Measurements from ENCODE around the gene MOB3B. TPM values are rescaled to one million over a fixed set of nuclear protein-coding genes. Genes with fewer than 3 reads are reported as not detected.

MOB3B gene
- total and polyA plus RNA-seq, 7 experiments from 2014 or later: 0.07 to 1.8 (median 0.72) TPM; not detected in 1

GRCh38 chr9:27329291-27329690, 200.3 kb downstream of the MOB3B start:
- CTCF ChIA-PET: interaction anchor here (0.7 kb wide), 1 partner anchor 26 kb away, joined by 3 read pairs; no protein-coding TSS in a partner anchor
- intact Hi-C loops (cut with micrococcal nuclease): no loop called here
- H3K9me3 Mint-ChIP-seq: peaks cover 0 to 2% (median 0%) of the 10 kb centered on the region in 11 donors

GRCh38 chr9:27328483-27328882, 201.1 kb downstream of the MOB3B start:
- ATAC-seq (no peak), DNase-seq (no peak)
- ChIA-PET CTCF (interaction anchor here (0.8 kb wide), 1 partner anchor 125 kb away, joined by 4 read pairs; no protein-coding TSS in a partner anchor), POLR2A (no interaction called here)
- intact Hi-C loops (cut with micrococcal nuclease): no loop called here
- Mint-ChIP-seq H3K9me3 (peaks cover 0 to 2% (median 0%) of the 10 kb centered on the region in 11 donors), H3K4me1 (peaks cover 0 to 3% (median 0%) of the 10 kb centered on the region in 7 donors), H3K4me3 (no peak overlapping the region), H3K27ac (no peak overlapping the region), H3K27me3 (peaks cover 0 to 16% (median 7%) of the 10 kb centered on the region in 5 donors), H3K36me3 (no peaks in the 10 kb centered on the region)
- Histone ChIP-seq H3K36me3 (ENCODE audit: control insufficient read depth in 2 of 3, insufficient read depth in 3 of 3, low read length in 3 of 3) (no peaks in the 10 kb centered on the region), H3K27me3 (ENCODE audit: control insufficient read depth in 2 of 2, insufficient read depth in 2 of 2, low read length in 2 of 2) (no peaks in the 10 kb centered on the region), H3K4me1 (ENCODE audit: control insufficient read depth in 2 of 2, insufficient read depth in 2 of 2, low read length in 2 of 2) (no peaks in the 10 kb centered on the region), H3K27ac (ENCODE audit: low read depth, low read length) (no peak overlapping the region), H3K9me3 (ENCODE audit: control insufficient read depth in 2 of 3, low read length in 3 of 3) (no peaks in the 10 kb centered on the region), H3K4me3 (ENCODE audit: low read length) (no peak overlapping the region)

More at GRCh38 chr9:27329291-27329690, 200.3 kb downstream of the MOB3B start:
- H3K36me3 ChIP-seq (ENCODE audit: control insufficient read depth in 2 of 3, insufficient read depth in 3 of 3, low read length in 3 of 3): no peaks in the 10 kb centered on the region
- Mint-ChIP-seq H3K27me3 (peaks cover 0 to 12% (median 4%) of the 10 kb centered on the region in 5 donors), H3K4me1 (peaks cover 0 to 6% (median 0%) of the 10 kb centered on the region in 7 donors), H3K36me3 (no peaks in the 10 kb centered on the region), H3K4me3 (no peak overlapping the region), H3K27ac (no peak overlapping the region)
- H3K9me3 ChIP-seq (ENCODE audit: control insufficient read depth in 2 of 3, low read length in 3 of 3): no peaks in the 10 kb centered on the region
- DNase-seq: no peak
- POLR2A ChIA-PET: no interaction called here
- no peak overlapping the region for H3K27ac ChIP-seq (ENCODE audit: low read depth, low read length)
- no peak overlapping the region for H3K4me3 ChIP-seq (ENCODE audit: low read length)
- ATAC-seq: no peak
- no peaks in the 10 kb centered on the region for H3K27me3 ChIP-seq (ENCODE audit: control insufficient read depth in 2 of 2, insufficient read depth in 2 of 2, low read length in 2 of 2)
- H3K4me1 ChIP-seq (ENCODE audit: control insufficient read depth in 2 of 2, insufficient read depth in 2 of 2, low read length in 2 of 2): no peaks in the 10 kb centered on the region

- H3K27ac Mint-ChIP-seq: no peak overlapping the region
- ChIA-PET CTCF (no interaction called here), POLR2A (no interaction called here)
- H3K9me3 Mint-ChIP-seq: no peaks in the 10 kb centered on the region
- Histone ChIP-seq H3K4me3 (ENCODE audit: low read length) (no peak overlapping the region), H3K27me3 (ENCODE audit: control insufficient read depth in 2 of 2, insufficient read depth in 2 of 2, low read length in 2 of 2) (no peaks in the 10 kb centered on the region), H3K9me3 (ENCODE audit: control insufficient read depth in 2 of 3, low read length in 3 of 3) (no peaks in the 10 kb centered on the region), H3K36me3 (ENCODE audit: control insufficient read depth in 2 of 3, insufficient read depth in 3 of 3, low read length in 3 of 3) (no peaks in the 10 kb centered on the region), H3K27ac (ENCODE audit: low read depth, low read length) (no peak overlapping the region), H3K4me1 (ENCODE audit: control insufficient read depth in 2 of 2, insufficient read depth in 2 of 2, low read length in 2 of 2) (no peaks in the 10 kb centered on the region)
- DNase-seq (no peak), ATAC-seq (no peak)
- no peak overlapping the region for H3K4me3 Mint-ChIP-seq
- H3K27me3 Mint-ChIP-seq: peaks cover 0 to 14% (median 4%) of the 10 kb centered on the region in 5 donors
- no peaks in the 10 kb centered on the region for H3K4me1 Mint-ChIP-seq
- intact Hi-C loops (cut with micrococcal nuclease): no loop called here
- H3K36me3 Mint-ChIP-seq: no peaks in the 10 kb centered on the region
Measured at GRCh38 chr9:27311184-27311583, 218.4 kb downstream of the MOB3B start.

GRCh38 chr9:27310582-27310981, 219.0 kb downstream of the MOB3B start:
- Histone ChIP-seq H3K9me3 (ENCODE audit: control insufficient read depth in 2 of 3, low read length in 3 of 3) (no peaks in the 10 kb centered on the region), H3K4me3 (ENCODE audit: low read length) (no peak overlapping the region), H3K4me1 (ENCODE audit: control insufficient read depth in 2 of 2, insufficient read depth in 2 of 2, low read length in 2 of 2) (no peaks in the 10 kb centered on the region), H3K27ac (ENCODE audit: low read depth, low read length) (no peak overlapping the region), H3K36me3 (ENCODE audit: control insufficient read depth in 2 of 3, insufficient read depth in 3 of 3, low read length in 3 of 3) (no peaks in the 10 kb centered on the region), H3K27me3 (ENCODE audit: control insufficient read depth in 2 of 2, insufficient read depth in 2 of 2, low read length in 2 of 2) (no peaks in the 10 kb centered on the region)
- DNase-seq (no peak), ATAC-seq (no peak)
- no peaks in the 10 kb centered on the region for H3K4me1 Mint-ChIP-seq
- peaks cover 0 to 14% (median 4%) of the 10 kb centered on the region in 5 donors for H3K27me3 Mint-ChIP-seq
- intact Hi-C loops (cut with micrococcal nuclease): no loop called here
- no peaks in the 10 kb centered on the region for H3K36me3 Mint-ChIP-seq
- ChIA-PET POLR2A (no interaction called here), CTCF (no interaction called here)
- H3K4me3 Mint-ChIP-seq: no peak overlapping the region
- H3K9me3 Mint-ChIP-seq: no peaks in the 10 kb centered on the region
- no peak overlapping the region for H3K27ac Mint-ChIP-seq

GRCh38 chr9:27308691-27309390, 220.8 kb downstream of the MOB3B start:
- Histone ChIP-seq H3K9me3 (ENCODE audit: control insufficient read depth in 2 of 3, low read length in 3 of 3) (no peaks in the 10 kb centered on the region), H3K4me3 (ENCODE audit: low read length) (no peak overlapping the region), H3K4me1 (ENCODE audit: control insufficient read depth in 2 of 2, insufficient read depth in 2 of 2, low read length in 2 of 2) (no peaks in the 10 kb centered on the region), H3K27ac (ENCODE audit: low read depth, low read length) (no peak overlapping the region), H3K36me3 (ENCODE audit: control insufficient read depth in 2 of 3, insufficient read depth in 3 of 3, low read length in 3 of 3) (no peaks in the 10 kb centered on the region), H3K27me3 (ENCODE audit: control insufficient read depth in 2 of 2, insufficient read depth in 2 of 2, low read length in 2 of 2) (no peaks in the 10 kb centered on the region)
- ChIA-PET POLR2A (no interaction called here), CTCF (no interaction called here)
- peaks cover 0 to 10% (median 5%) of the 10 kb centered on the region in 5 donors for H3K27me3 Mint-ChIP-seq
- no peaks in the 10 kb centered on the region for H3K9me3 Mint-ChIP-seq
- H3K27ac Mint-ChIP-seq: no peak overlapping the region
- H3K4me3 Mint-ChIP-seq: no peak overlapping the region
- no peaks in the 10 kb centered on the region for H3K36me3 Mint-ChIP-seq
- DNase-seq: no peak
- no peaks in the 10 kb centered on the region for H3K4me1 Mint-ChIP-seq
- intact Hi-C loops (cut with micrococcal nuclease): no loop called here
- ATAC-seq: no peak

GRCh38 chr9:27304521-27304920, 225.1 kb downstream of the MOB3B start:
- H3K9me3 Mint-ChIP-seq: no peaks in the 10 kb centered on the region
- H3K4me1 ChIP-seq (ENCODE audit: control insufficient read depth in 2 of 2, insufficient read depth in 2 of 2, low read length in 2 of 2): no peaks in the 10 kb centered on the region
- intact Hi-C loops (cut with micrococcal nuclease): no loop called here
- POLR2A ChIA-PET: no interaction called here
- no peaks in the 10 kb centered on the region for H3K9me3 ChIP-seq (ENCODE audit: control insufficient read depth in 2 of 3, low read length in 3 of 3)
- peaks cover 0 to 1% (median 0%) of the 10 kb centered on the region in 7 donors for H3K4me1 Mint-ChIP-seq
- H3K4me3 Mint-ChIP-seq: no peak overlapping the region
- H3K4me3 ChIP-seq (ENCODE audit: low read length): no peak overlapping the region
- no peak overlapping the region for H3K27ac ChIP-seq (ENCODE audit: low read depth, low read length)
- H3K36me3 ChIP-seq (ENCODE audit: control insufficient read depth in 2 of 3, insufficient read depth in 3 of 3, low read length in 3 of 3): no peaks in the 10 kb centered on the region
- H3K36me3 Mint-ChIP-seq: no peaks in the 10 kb centered on the region
- no peaks in the 10 kb centered on the region for H3K27me3 ChIP-seq (ENCODE audit: control insufficient read depth in 2 of 2, insufficient read depth in 2 of 2, low read length in 2 of 2)
- no peak overlapping the region for H3K27ac Mint-ChIP-seq
- CTCF ChIA-PET: no interaction called here
- peaks cover 0 to 10% (median 8%) of the 10 kb centered on the region in 5 donors for H3K27me3 Mint-ChIP-seq
- DNase-seq: no peak
- ATAC-seq: no peak

- intact Hi-C loops (cut with micrococcal nuclease): no loop called here
- Mint-ChIP-seq H3K9me3 (no peaks in the 10 kb centered on the region), H3K4me3 (no peak overlapping the region), H3K27ac (no peak overlapping the region), H3K36me3 (no peaks in the 10 kb centered on the region), H3K27me3 (peaks cover 0 to 11% (median 8%) of the 10 kb centered on the region in 5 donors), H3K4me1 (peaks cover 0 to 1% (median 0%) of the 10 kb centered on the region in 7 donors)
- H3K4me1 ChIP-seq (ENCODE audit: control insufficient read depth in 2 of 2, insufficient read depth in 2 of 2, low read length in 2 of 2): no peaks in the 10 kb centered on the region
- DNase-seq: no peak
- H3K36me3 ChIP-seq (ENCODE audit: control insufficient read depth in 2 of 3, insufficient read depth in 3 of 3, low read length in 3 of 3): no peaks in the 10 kb centered on the region
- CTCF ChIA-PET: no interaction called here
- no peak overlapping the region for H3K27ac ChIP-seq (ENCODE audit: low read depth, low read length)
- H3K9me3 ChIP-seq (ENCODE audit: control insufficient read depth in 2 of 3, low read length in 3 of 3): no peaks in the 10 kb centered on the region
- no peak overlapping the region for H3K4me3 ChIP-seq (ENCODE audit: low read length)
- no peaks in the 10 kb centered on the region for H3K27me3 ChIP-seq (ENCODE audit: control insufficient read depth in 2 of 2, insufficient read depth in 2 of 2, low read length in 2 of 2)
- POLR2A ChIA-PET: no interaction called here
- no peak for ATAC-seq
Measured at GRCh38 chr9:27303219-27303618, 226.4 kb downstream of the MOB3B start.
